Measurements from ENCODE around the gene SDC1.
"Not testable (repeated sequence)": the region's sequence is repeated elsewhere in the genome, so short reads cannot be mapped to it uniquely, and the experiment has no call there.

SDC1 gene, protein sequence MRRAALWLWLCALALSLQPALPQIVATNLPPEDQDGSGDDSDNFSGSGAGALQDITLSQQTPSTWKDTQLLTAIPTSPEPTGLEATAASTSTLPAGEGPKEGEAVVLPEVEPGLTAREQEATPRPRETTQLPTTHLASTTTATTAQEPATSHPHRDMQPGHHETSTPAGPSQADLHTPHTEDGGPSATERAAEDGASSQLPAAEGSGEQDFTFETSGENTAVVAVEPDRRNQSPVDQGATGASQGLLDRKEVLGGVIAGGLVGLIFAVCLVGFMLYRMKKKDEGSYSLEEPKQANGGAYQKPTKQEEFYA

DNA sequence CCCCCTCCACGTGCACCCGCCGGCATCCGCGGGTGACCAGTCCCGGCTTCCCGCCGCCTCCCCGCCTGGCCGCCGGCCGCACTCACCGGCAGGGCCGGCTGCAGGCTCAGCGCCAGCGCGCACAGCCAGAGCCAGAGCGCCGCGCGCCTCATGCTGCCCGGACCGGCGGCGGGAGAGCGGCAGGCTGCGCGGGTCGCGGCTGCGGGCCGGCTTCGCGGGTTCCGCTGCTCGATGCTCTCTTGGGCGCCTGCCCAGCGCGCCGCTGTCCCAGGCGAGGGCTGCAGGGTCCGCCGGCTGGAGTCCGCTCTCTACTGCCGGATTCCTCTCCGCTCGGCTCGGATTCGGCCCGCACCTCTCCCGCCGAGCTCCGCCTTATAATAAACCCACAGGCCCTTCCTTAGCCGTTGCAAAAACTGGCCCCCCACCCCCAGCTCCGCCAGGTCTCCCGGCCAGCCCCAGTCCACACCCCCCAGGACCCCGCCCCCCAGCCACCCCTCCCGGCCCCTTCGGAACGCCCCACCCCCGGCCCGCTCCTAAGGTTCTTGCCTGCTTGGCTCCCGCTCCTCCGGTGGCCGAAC is at the start of gene SDC1:
TSS of gene SDC1 (minus strand) at position 415 of the 578 bp plus-strand sequence. CDS start at position 152, 263 bp downstream.
- peak; percentile 52 for DNase-seq

DNA sequence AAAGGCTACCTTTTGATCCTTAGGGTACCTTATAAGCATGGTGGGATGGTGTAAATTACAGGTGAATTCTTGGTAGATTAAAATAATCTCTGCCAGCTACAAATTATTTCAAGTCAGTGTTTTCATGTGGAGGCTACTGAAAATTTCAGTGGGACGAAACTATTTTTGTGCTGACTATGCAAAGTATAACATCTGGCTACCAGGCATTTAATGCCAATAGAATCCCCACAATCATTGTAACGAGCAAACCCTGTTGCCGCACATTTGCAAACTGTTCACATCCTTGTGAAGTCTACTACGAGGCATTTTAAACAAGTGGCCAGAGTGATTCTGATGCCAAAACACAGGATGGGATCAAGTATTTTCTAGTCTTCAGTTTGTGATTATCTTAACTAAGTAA is 48.1 kb upstream of the SDC1 start:
- DNase-seq: no peak

DNA sequence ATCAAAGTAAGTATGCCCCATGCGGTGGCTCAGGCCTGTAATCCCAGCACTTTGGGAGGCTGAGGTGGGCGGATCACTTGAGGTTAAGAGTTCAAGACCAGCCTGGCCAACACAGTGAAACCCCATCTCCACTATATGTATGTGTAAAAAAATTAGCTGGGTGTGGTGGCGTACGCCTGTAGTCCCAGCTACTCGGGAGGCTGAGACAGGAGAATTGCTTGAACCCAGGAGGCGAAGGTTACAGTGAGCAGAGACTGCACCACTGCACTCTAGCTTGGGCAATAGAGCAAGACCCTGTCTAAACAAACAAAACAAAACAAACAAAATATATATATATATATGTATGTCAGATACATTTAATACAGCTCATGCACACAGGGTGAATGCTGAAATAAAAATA is 43.4 kb upstream of the SDC1 start:
- not testable (repeated sequence) for DNase-seq

DNA sequence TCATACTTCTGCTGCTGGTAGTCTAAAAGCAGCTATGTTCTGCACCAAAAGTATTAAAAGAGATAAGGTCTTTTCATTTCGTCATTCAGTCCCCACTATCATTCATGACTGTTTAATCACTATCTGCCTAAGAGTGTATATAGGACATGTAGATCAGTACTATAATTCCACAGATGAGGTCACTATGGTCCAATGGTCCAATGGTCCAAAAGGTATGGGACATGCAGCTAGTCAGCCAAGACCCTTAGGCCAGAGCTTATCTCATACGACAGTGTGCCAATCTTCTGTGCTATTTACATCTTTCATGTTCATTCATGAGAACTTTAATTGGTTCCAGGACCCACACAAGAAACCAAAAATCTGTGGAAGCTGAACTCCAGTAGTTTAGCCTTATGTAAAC is 42.6 kb upstream of the SDC1 start:
- no peak for DNase-seq

- DNase-seq: no peak
Measured at GRCh38 chr2:20264629-20265028, 39.7 kb upstream of the SDC1 start.

DNA sequence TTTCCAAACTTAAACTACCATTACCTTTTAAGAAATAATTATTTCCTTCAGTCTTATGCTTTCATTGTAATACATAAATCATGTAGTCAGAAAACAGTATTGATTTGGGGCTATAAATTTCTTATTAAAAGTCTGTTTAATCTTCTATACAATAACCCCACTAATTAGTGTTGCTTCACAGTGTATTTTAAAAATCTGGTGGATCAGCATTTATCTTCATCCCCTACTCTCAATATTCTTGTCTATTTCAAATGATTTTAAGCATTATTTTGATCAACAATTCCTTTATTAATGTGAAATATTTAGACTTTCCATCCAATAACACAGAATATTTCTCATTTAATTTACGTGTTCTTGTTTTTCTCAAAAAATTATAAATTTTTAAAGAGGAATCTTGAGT is 32.5 kb upstream of the SDC1 start:
- no peak for DNase-seq

- no peak for DNase-seq
Measured at GRCh38 chr2:20254731-20255130, 29.8 kb upstream of the SDC1 start.

GRCh38 chr2:20250436-20250835 is 25.5 kb upstream of the SDC1 start:
- DNase-seq: no peak

GRCh38 chr2:20249170-20249569 is 24.2 kb upstream of the SDC1 start:
- no peak for DNase-seq

- no peak for DNase-seq
Measured at GRCh38 chr2:20247084-20247483, 22.2 kb upstream of the SDC1 start.

GRCh38 chr2:20243637-20244036 is 18.7 kb upstream of the SDC1 start:
- DNase-seq: not testable (repeated sequence)

DNA sequence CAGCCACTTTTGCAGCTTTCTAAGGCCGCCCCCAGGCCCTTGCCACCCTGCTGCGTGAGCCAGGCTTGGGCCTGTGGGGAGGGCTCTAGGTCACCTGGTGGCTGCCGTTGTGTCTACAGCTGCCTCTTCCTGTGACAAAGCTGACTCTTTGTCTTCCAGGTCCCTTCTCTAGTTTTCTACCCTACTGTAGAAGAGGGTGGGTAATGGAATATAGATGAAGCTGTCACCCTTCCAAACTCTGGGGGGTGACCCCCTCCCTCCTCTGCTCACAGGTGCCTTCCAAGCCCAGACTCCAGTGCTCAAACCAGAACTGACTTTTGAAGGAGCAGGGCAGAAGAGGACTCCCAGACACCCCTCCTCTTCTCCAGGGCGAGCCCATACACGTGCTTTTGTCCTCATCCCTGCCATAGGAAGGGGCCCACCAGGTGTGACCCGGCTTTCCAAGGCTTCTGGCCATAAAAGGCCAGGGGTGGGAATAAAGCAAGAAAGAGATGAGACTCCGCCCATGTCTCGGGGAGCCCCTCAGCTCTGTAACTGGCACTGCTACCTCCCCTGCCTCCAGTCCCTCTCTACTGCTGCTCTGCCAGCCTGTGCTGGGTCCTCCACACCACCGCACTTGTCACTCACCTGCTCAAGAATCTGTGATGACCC is 17.9 kb upstream of the SDC1 start:
- DNase-seq: peak; percentile 21

DNA sequence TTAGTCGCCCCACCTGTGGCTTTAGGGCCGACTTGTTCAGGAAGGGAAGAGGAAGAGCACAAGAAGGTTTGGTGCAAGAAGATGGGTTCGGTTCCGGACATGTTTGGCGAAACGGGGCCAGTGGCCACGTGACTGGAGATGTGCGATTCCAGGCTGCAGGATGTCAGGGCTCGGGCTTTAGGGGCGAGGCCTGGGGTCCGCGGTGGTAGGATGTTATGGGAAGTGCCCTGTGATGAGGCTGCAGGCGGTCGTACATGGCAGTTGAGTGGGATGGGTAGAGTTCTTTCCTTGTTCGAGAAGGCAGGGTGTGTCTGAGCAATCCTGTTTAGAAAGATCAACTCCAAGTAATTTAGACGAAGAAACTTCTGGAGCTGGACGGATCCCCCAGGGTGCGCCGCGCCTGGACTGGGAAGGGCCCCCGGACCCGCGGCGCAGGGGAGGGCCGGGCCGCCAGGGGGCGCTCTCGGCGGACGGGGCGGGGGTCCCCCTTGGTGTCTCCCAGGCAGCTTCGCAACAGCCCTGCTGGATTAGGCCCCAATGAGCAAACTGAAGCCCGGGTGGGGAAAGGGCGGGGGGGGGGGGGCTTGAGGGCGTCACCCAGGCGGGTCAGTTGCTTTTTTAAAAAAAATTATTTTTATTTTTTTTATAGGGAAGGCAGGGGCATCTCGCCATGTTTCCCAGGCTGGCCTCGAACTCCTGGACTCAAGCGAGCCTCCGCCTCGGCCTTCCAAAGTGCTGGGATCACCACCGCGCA is 17.2 kb upstream of the SDC1 start:
- no peak for DNase-seq

- not testable (repeated sequence) for DNase-seq
Measured at GRCh38 chr2:20240291-20240690, 15.4 kb upstream of the SDC1 start.

- no peak for DNase-seq
Measured at GRCh38 chr2:20236496-20236895, 11.6 kb upstream of the SDC1 start.

- DNase-seq: no peak
Measured at GRCh38 chr2:20235655-20236305, 10.8 kb upstream of the SDC1 start.

DNA sequence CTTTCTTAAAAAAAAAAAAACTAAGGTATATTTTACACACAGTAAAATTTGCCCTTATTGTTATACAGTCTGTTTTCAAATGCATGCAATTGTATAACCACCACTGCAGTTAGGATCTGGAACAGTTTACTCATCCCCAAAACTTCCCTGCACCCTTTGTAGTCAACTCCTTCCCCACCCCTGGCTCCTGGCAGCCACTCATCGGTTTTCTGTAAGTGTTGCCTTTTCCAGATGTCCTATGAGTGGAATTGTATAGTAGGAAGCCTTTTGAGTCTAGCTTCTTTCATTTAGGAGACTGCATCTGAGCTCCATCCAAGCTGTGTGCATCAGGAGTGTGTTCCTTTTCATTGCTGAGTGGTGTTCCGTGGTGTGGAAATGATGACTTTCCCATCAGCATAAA is 9.7 kb upstream of the SDC1 start:
- not testable (repeated sequence) for DNase-seq

GRCh38 chr2:20232837-20233207 is 7.9 kb upstream of the SDC1 start:
- no peak for DNase-seq

- no peak for DNase-seq
Measured at GRCh38 chr2:20231598-20232026, 6.7 kb upstream of the SDC1 start.

DNA sequence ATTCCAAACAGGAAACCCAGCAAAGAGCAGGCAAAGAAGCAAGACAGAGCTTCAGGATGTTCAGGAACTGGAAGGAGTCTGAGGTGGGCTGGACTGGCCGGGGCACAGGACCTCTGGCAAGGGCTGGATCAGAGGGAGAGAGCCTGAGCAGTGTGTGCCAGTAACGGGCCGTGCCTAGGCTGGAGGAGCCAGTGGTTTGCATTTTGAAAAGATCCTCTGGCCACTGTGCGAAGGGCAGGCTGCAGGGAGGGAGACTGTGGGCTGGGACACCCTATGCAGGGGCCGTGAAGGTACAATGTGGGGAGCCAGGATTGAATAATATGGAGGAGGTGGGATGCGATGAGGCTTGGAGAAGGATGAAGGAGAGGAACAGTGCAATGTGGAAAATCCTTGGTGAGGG is 6.2 kb upstream of the SDC1 start:
- no peak for DNase-seq

DNA sequence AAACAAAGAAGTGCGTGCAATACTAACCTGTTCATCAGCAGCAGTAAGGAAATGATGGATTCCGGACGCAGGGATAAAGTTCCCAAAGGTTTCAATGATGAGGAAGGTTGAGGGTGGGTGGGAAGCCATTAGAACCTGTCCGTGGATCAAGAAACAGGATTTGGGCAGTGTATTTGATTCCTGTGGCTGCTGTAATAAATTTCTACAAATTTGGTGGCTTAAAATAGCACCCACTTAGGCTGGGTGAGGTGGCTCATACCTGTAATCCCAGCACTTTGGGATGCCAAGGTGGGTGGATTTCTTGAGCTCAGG is 5.1 kb upstream of the SDC1 start:
- DNase-seq: no peak

DNA sequence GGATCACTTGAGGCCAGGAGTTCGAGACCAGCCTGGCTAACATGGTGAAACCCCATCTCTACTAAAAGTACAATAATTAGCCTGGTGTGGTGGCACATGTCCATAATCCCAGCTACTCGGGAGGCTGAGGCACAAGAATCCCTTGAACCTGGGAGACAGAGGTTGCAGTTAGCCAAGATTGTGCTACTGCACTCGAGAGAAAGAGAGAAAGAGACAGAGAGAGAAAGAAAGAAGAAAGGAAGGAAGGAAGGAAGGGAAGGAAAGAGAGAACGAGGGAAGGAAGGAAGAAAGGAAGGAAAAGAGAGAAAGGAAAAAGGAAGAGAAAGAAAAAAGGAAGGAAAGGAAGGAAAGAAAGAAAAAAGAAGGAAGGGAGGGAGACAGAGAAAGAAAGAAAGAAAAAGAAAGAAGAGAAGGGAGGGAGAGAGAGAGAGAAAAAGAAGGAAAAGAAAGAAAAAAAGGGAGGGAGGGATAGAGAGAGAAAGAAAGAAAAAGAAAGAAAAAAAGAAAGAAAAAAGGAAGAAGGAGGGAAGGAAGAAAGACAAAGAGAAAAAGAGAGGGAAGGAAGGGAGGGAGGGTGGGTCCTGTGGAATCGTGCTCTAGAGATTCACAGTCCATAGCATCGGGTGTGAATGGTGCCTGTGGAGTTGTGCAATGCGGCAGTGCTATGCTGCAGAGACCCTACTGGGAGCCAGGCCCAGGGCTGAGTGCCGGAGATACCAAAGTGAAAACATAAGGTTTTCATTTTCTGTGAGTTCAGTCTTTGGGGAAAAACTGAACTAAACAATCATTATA is 4.6 kb upstream of the SDC1 start:
- no peak for DNase-seq
